HG03469 (cell line): ENCODE results near the gene KDM8.

Experiments used
- ATAC-seq: cut with Tn5 transposase; IDR thresholded peaks from one replicate; pipeline ENCODE4 v1.9.1; 2021; ENCODE audit warnings: mild to moderate bottlenecking, moderate library complexity, moderate number of reproducible peaks; ENCODE audit not compliant: unreplicated experiment

KDM8 gene

GRCh38 chr16:27264151-27264550 lies 60.8 kb downstream of the KDM8 start:
- ATAC-seq: no peak

GRCh38 chr16:27265982-27266381 lies 62.7 kb downstream of the KDM8 start:
- ATAC-seq: no peak

GRCh38 chr16:27267037-27267677 lies 63.8 kb downstream of the KDM8 start:
- no peak for ATAC-seq

DNA sequence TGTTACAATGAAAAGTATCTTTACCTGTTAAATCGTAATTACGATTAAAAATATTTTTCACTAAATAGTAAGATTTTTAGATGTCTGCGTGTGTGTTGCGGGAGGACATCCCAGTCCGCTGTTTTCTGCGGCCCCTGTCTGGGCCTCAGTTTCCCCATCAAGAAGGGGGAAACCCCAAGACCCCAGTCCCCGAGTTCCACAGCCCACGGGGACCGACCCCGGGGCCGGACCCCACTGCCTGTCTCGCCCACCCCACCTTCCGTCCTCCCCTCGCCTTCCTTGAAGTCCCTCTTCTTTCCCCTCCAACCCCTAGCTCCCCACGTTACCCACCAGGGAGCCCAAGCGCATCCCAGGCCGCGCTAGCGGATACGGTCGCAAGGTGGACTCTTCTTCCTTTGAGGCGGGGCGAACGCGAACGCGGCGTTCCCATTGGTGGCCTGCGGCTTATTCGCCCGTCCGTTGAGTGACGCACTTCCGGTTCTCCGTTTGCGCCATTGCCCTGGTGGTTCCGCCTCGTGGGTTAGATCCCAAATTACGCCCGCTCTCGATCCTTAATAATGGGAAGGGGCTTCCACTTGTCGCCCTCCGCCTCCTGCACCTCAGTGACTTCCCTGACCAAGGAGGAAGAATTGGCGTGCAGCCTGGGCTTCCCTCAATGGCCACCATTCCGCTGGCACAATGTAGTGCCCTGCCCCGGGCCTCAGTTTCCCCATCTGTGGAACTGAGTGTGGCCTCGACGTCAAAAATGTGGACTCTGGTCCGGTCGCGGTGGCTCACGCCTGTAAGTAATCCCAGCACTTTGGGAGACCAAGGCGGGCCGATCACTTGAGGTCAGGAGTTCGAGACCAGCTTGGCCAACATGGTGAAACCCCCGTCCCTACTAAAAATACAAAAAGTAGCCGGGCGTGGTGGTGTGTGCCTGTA lies 65.3 kb downstream of the KDM8 start, which contains the start of gene NSMCE1:
Gene NSMCE1, minus strand, starts transcription at position 397 of the 924 bp plus-strand sequence. CDS start 11,202 bp downstream, outside the sequence.
- ATAC-seq: peak; percentile 94

DNA sequence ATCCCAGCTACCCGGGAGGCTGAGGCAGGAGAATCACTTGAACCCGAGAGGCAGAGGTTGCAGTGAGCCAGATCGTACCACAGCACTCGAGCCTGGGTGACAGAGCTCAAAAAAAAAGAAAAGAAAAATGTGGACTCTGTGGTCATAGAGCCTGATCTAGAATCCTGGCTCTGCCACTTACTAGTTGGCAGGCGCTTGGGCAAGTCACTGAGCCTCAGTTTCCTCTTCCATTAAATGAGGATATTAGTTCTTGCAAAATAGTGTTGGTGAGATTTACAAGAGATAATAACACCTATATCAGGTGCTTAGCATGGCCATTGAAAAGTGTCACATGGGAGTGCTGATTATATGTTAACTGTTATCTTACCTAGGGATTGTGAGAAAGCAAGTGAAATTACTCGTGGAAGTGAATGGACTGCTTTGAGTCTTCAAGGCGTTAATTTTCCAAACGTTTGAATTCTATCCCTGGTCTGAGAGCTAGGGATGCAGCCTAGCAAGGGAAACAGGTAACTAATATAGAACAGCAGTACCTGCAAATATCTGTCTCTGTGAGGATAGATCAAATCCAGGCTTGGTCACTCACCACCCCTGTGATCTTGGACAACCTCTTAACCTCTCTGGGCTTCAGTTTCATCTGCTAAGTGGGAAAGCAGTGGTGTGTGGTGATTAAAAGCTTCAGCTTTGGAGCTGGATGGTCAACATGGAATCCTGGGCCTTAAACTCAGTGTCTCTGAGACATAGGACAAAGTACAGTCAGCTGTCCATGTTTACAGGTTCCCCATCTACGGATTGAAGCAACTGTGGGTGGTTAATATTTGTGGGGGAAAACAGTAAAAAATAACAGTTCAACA lies 66.2 kb downstream of the KDM8 start:
- no peak for ATAC-seq

GRCh38 chr16:27270349-27270748 lies 67.0 kb downstream of the KDM8 start:
- no peak for ATAC-seq
